HCT116 (cell line): ENCODE results near the gene QRICH2. TPM values are rescaled to one million over a fixed set of nuclear protein-coding genes. Genes with fewer than 3 reads are reported as not detected.

ENCODE experiments used
- ATAC-seq: fragments of 200-7000 bp; cut with Tn5 transposase; 2 replicates; pipeline ENCODE4 v1.9.1; 2020; ENCODE audit warnings: mild to moderate bottlenecking, moderate library complexity
- BruUV-seq: library from RNA; stranded (reverse); fragments of 400-500 nt; replicated peaks from 2 replicates; lab custom pipeline; 2021; lab: Mats Ljungman, UMichigan
- CTCF ChIA-PET: fragments of 300-600 bp; sonication (Branson Sonifier 250); formaldehyde crosslinking; loops from one replicate; lab custom pipeline; 2021; ENCODE audit warnings: antibody characterized with exemption; lab: Charles Lee
- POLR2A ChIA-PET: fragments of 300-600, 350-600 bp; sonication (Branson Sonifier 250); formaldehyde crosslinking; loops from one replicate; lab custom pipeline; 2021; ENCODE audit warnings: antibody characterized with exemption; lab: Charles Lee
- RAD21 ChIA-PET, 2 experiments: fragments of 300-600 bp; sonication (Branson Sonifier 250); formaldehyde crosslinking; loops; one replicate each; lab custom pipeline; 2023; ENCODE audit warnings: low total read pairs in 2 of 2; ENCODE audit not compliant: uncharacterized antibody in 2 of 2, unreplicated experiment in 2 of 2, low non-redundant PET in 1 of 2; lab: Charles Lee
- DNase-seq: peaks from one replicate; pipeline ENCODE4 v3.0.0-alpha.2; 2010; ENCODE audit warnings: low read depth, low spot score
- H2AFZ ChIP-seq: fragments of 200-600 bp; shearing (Covaris generic), sonication (generic); 2 replicates; pipeline ENCODE4 v1.6.1; 2017; ENCODE audit warnings: low read depth, mixed run types, mixed read lengths, antibody characterized with exemption, low read length; ENCODE audit not compliant: poor library complexity, severe bottlenecking
- H3K27ac ChIP-seq: 2 replicates; pipeline ENCODE4 v1.5.1; 2012; ENCODE audit warnings: low read depth, low read length
- H3K27me3 ChIP-seq: fragments of 200-600 bp; sonication (generic); 2 replicates; pipeline ENCODE4 v1.6.1; 2016; ENCODE audit warnings: mixed run types, low read length, mixed read lengths; ENCODE audit not compliant: insufficient read depth
- H3K36me3 ChIP-seq, 2 experiments: fragments of 200-500 bp in 1 of 2; fragments of 200-600 bp in 1 of 2; sonication (Bioruptor generic) in 1 of 2; sonication (generic) in 1 of 2; 2 replicates each; pipeline versions ENCODE4 v1.5.1 to v1.6.1; 2014 to 2016; ENCODE audit warnings: low read length in 2 of 2, inconsistent platforms in 1 of 2, mixed read lengths in 1 of 2, mixed run types in 1 of 2; ENCODE audit not compliant: insufficient read depth in 2 of 2, control insufficient read depth in 1 of 2
- H3K4me1 ChIP-seq, 2 experiments: fragments of 200-600 bp in 1 of 2; sonication (generic) in 1 of 2; 2 replicates each; pipeline versions ENCODE4 v1.5.1 to v1.6.1; 2012 to 2017; ENCODE audit warnings: low read length in 2 of 2, inconsistent platforms in 1 of 2, mild to moderate bottlenecking in 1 of 2, mixed read lengths in 1 of 2, mixed run types in 1 of 2, moderate library complexity in 1 of 2; ENCODE audit not compliant: insufficient read depth in 2 of 2, control insufficient read depth in 1 of 2
- H3K4me2 ChIP-seq: fragments of 200-600 bp; sonication (generic); 2 replicates; pipeline ENCODE4 v1.6.1; 2017; ENCODE audit warnings: mixed run types, low read length, mixed read lengths
- H3K4me3 ChIP-seq, 2 experiments: fragments of 200-600 bp in 1 of 2; sonication (generic) in 1 of 2; replicated peaks in 1 of 2; 2 replicates each; pipeline ENCODE4 v1.5.1; 2011 to 2016; ENCODE audit warnings: low read length in 2 of 2, control low read depth in 1 of 2, low read depth in 1 of 2, mild to moderate bottlenecking in 1 of 2, mixed read lengths in 1 of 2, mixed run types in 1 of 2
- H3K79me2 ChIP-seq: fragments of 200-600 bp; sonication (generic); 2 replicates; pipeline ENCODE4 v1.6.1; 2017; ENCODE audit warnings: mild to moderate bottlenecking, mixed run types, low read length, moderate library complexity, mixed read lengths; ENCODE audit not compliant: insufficient read depth
- H3K9ac ChIP-seq: fragments of 200-600 bp; sonication (generic); 2 replicates; pipeline ENCODE4 v1.6.1; 2016; ENCODE audit warnings: low read length, mixed read lengths
- H3K9me2 ChIP-seq: fragments of 200-600 bp; sonication (generic), shearing (Covaris generic); 2 replicates; pipeline ENCODE4 v1.6.1; 2017; ENCODE audit warnings: mixed run types, mild to moderate bottlenecking, moderate library complexity; ENCODE audit not compliant: insufficient read depth
- H3K9me3 ChIP-seq, 2 experiments: fragments of 200-500 bp in 1 of 2; fragments of 200-600 bp in 1 of 2; sonication (Bioruptor generic) in 1 of 2; sonication (generic) in 1 of 2; 2 replicates each; pipeline ENCODE4 v1.6.1; 2014 to 2017; ENCODE audit warnings: low read length in 2 of 2, mixed read lengths in 2 of 2, inconsistent platforms in 1 of 2, low read depth in 1 of 2, mild to moderate bottlenecking in 1 of 2, mixed run types in 1 of 2, moderate library complexity in 1 of 2; ENCODE audit not compliant: control insufficient read depth in 1 of 2, insufficient read depth in 1 of 2
- H4K20me1 ChIP-seq: fragments of 200-600 bp; sonication (generic), shearing (Covaris generic); 2 replicates; pipeline ENCODE4 v1.6.1; 2017; ENCODE audit warnings: mixed run types, mild to moderate bottlenecking, moderate library complexity; ENCODE audit not compliant: insufficient read depth
- CBX3 ChIP-seq: IDR thresholded peaks from 2 replicates; pipeline ENCODE4 v1.6.1; 2012; ENCODE audit warnings: low read depth
- SIN3A ChIP-seq: IDR thresholded peaks from 2 replicates; pipeline ENCODE4 v1.6.1; 2012; ENCODE audit warnings: low read depth
- ZFX ChIP-seq: fragments of 450-650 bp; IDR thresholded peaks from 2 replicates; pipeline ENCODE4 v1.6.1; 2017
- intact Hi-C: fragments of 100-400 bp; cut with micrococcal nuclease; formaldehyde crosslinking; loops from 2 replicates; pipeline ENCODE4 v1.10.0; 2022
- total RNA-seq: library from RNA; stranded (reverse); gene quantifications from one replicate; pipeline ENCODE4 v1.2.1, GENCODE V29; 2021; ENCODE audit not compliant: unreplicated experiment

The QRICH2 gene
- total RNA-seq, 1 experiment from 2014 or later, result 4.9 TPM

DNA sequence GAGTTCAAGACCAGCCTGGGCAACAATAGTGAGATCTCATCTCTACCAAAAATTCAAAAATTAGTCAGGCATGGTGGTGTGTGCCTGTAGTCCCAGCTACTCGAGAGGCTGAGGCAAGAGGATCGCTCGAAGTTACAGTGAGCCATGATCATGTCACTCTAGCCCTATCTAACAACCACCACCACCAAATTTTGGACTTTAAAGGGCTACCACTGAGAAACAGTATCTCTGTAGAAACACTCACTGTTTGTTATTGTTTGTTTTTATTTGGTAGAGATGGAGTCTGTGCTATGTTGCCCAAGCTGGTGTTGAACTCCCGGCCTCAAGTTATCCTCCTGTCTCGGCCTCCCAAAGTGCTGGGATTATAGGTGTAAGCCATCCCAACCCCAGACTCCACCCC is 44.2 kb downstream of the QRICH2 start:
- H2AFZ ChIP-seq, result no peak overlapping the region
- peaks cover 27 to 42% of the 10 kb centered on the region in 2 experiments for H3K4me1 ChIP-seq
- POLR2A ChIA-PET, result interaction anchor here (0.8 to 1.9 kb wide), 3 partner anchors 8 to 142 kb away, joined by 3 to 17 read pairs (median 13); no protein-coding TSS in a partner anchor
- H3K4me3 ChIP-seq, result no peak overlapping the region
- TF ChIP-seq CBX3 (no peak), SIN3A (no peak)
- TF ChIP-seq, all 23 proteins: peak for 0
- intact Hi-C loops, result no loop called here
- Histone ChIP-seq H3K4me2 (peak overlapping the region; percentile 65), H4K20me1 (no peaks in the 10 kb centered on the region), H3K36me3 (peaks cover 3 to 6% of the 10 kb centered on the region in 2 experiments; a peak in 2 of 4 replicates), H3K27me3 (no peaks in the 10 kb centered on the region), H3K9ac (no peak overlapping the region), H3K9me2 (no peaks in the 10 kb centered on the region), H3K27ac (peak overlapping the region; percentile 5; the same call in 1 of the 2 replicates), H3K9me3 (no peaks in the 10 kb centered on the region), H3K79me2 (peaks cover 24% of the 10 kb centered on the region)
- DNase-seq (no peak), ATAC-seq (no peak)
- CTCF ChIA-PET, result interaction anchor here (2.8 to 3.4 kb wide), 2 partner anchors 16 to 82 kb away, joined by 9 to 34 read pairs; no protein-coding TSS in a partner anchor
- RAD21 ChIA-PET, result no interaction called here
- BruUV-seq, result no TSS peak

DNA sequence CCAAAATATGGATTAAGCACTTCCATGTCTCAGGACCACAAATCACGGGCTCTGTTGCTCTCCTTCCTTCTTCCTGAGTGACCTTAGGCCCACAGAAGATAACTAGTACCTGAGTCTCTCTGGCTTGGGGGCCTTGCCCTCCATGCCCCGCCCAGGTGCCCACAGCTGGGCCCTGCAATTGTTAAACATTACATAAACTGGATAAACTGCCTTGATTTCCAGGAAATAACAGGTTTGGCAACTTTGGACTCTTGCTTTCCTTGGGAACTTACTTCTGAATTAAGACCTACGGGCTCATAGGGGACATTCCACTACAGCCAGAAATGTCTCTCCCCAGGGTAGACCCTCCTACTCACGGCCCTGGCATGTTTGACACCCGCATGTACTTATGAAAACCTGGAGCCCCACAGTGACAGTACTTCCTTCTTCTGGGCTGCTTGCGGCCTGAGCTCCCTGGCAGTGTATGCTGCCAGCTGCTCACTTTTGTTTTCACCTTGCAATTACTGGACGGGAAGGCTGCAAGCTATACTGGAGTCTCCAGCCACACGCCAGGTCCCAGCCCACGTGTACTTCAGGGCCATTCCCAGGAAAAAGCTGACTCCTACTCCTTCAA is 45.2 kb downstream of the QRICH2 start:
- no peaks in the 10 kb centered on the region for H3K9me2 ChIP-seq
- H3K79me2 ChIP-seq, result peaks cover 17% of the 10 kb centered on the region
- H2AFZ ChIP-seq, result peak overlapping the region; percentile 69
- H3K36me3 ChIP-seq, result peaks cover 0 to 3% of the 10 kb centered on the region in 2 experiments; a peak in 1 of 4 replicates
- H3K4me3 ChIP-seq, result no peak overlapping the region
- TF ChIP-seq SIN3A, result no peak
- TF ChIP-seq ZFX, result 0 out of 2 replicates have a peak, but pooled peaks have one; percentile 11
- no peak overlapping the region for H3K9ac ChIP-seq
- no peaks in the 10 kb centered on the region for H3K9me3 ChIP-seq
- RAD21 ChIA-PET, result no interaction called here
- no peak for ATAC-seq
- intact Hi-C loops, result no loop called here
- H3K4me2 ChIP-seq, result peak overlapping the region; percentile 36
- BruUV-seq, result no TSS peak
- POLR2A ChIA-PET, result interaction anchor here (0.8 kb wide), 2 partner anchors 141 to 322 kb away, joined by 3 read pairs; partner anchors contain the start of gene FBF1
- DNase-seq, result no peak
- CTCF ChIA-PET, result interaction anchor here (2.8 to 3.4 kb wide), 2 partner anchors 17 to 81 kb away, joined by 9 to 34 read pairs; no protein-coding TSS in a partner anchor
- no peaks in the 10 kb centered on the region for H3K27me3 ChIP-seq
- H3K27ac ChIP-seq, result 0 out of 2 replicates have a peak overlapping the region, but pooled peaks have one; percentile 1
- H4K20me1 ChIP-seq, result no peaks in the 10 kb centered on the region
- H3K4me1 ChIP-seq, result peaks cover 27 to 42% of the 10 kb centered on the region in 2 experiments
